Measurements from ENCODE around the gene ZBTB39.
"Not testable (repeated sequence)": the region's sequence is repeated elsewhere in the genome, so short reads cannot be mapped to it uniquely, and the experiment has no call there.

Gene ZBTB39

GRCh38 chr12:57005980-57006808 is at the start of gene ZBTB39:
Gene ZBTB39 (minus strand): TSS chr12:57006546. CDS start chr12:57004917, 1,629 bp downstream.
- H3K4me3 Mint-ChIP-seq: peak within 1 kb of the TSS; percentile 92
- peaks cover 32% of the 10 kb centered on the region for H3K36me3 Mint-ChIP-seq (ENCODE audit: low read depth)
- H3K9me3 Mint-ChIP-seq: no peaks in the 10 kb centered on the region
- DNase-seq (ENCODE audit: low spot score): peak; percentile 70
- peaks cover 47% of the 10 kb centered on the region for H3K4me1 Mint-ChIP-seq (ENCODE audit: low read depth)
- H3K27ac Mint-ChIP-seq: peak within 1 kb of the TSS; percentile 91
- H3K27me3 Mint-ChIP-seq (ENCODE audit: low read depth): no peaks in the 10 kb centered on the region

- DNase-seq (ENCODE audit: low spot score): no peak
- Mint-ChIP-seq H3K4me1 (ENCODE audit: low read depth) (peaks cover 4% of the 10 kb centered on the region), H3K36me3 (ENCODE audit: low read depth) (peaks cover 62% of the 10 kb centered on the region), H3K4me3 (no peak overlapping the region), H3K27me3 (ENCODE audit: low read depth) (no peaks in the 10 kb centered on the region), H3K27ac (no peak overlapping the region), H3K9me3 (no peaks in the 10 kb centered on the region)
These were observed 49.5 kb upstream of the ZBTB39 start for GRCh38 chr12:57055824-57056223.

- H3K36me3 Mint-ChIP-seq (ENCODE audit: low read depth): peaks cover 47% of the 10 kb centered on the region
- not testable (repeated sequence) for H3K27ac Mint-ChIP-seq; H3K27me3 Mint-ChIP-seq (ENCODE audit: low read depth); H3K4me3 Mint-ChIP-seq; H3K4me1 Mint-ChIP-seq (ENCODE audit: low read depth); DNase-seq (ENCODE audit: low spot score); H3K9me3 Mint-ChIP-seq
These were observed 47.6 kb upstream of the ZBTB39 start for GRCh38 chr12:57053901-57054300.

GRCh38 chr12:57053146-57053545 is 46.8 kb upstream of the ZBTB39 start:
- H3K27me3 Mint-ChIP-seq (ENCODE audit: low read depth); H3K4me3 Mint-ChIP-seq; H3K4me1 Mint-ChIP-seq (ENCODE audit: low read depth); H3K27ac Mint-ChIP-seq; H3K9me3 Mint-ChIP-seq; DNase-seq (ENCODE audit: low spot score): not testable (repeated sequence)
- peaks cover 39% of the 10 kb centered on the region for H3K36me3 Mint-ChIP-seq (ENCODE audit: low read depth)

- Mint-ChIP-seq H3K9me3 (no peaks in the 10 kb centered on the region), H3K27ac (no peak overlapping the region), H3K27me3 (ENCODE audit: low read depth) (no peaks in the 10 kb centered on the region), H3K4me3 (no peak overlapping the region), H3K4me1 (ENCODE audit: low read depth) (peaks cover 24% of the 10 kb centered on the region), H3K36me3 (ENCODE audit: low read depth) (peaks cover 21% of the 10 kb centered on the region)
- DNase-seq (ENCODE audit: low spot score): no peak
These were observed 44.7 kb upstream of the ZBTB39 start for GRCh38 chr12:57051011-57051410.

- no peak within 1 kb of the TSS for H3K4me3 Mint-ChIP-seq
- no peak for DNase-seq (ENCODE audit: low spot score)
- no peaks in the 10 kb centered on the region for H3K9me3 Mint-ChIP-seq
- H3K4me1 Mint-ChIP-seq (ENCODE audit: low read depth): peaks cover 31% of the 10 kb centered on the region
- peaks cover 17% of the 10 kb centered on the region for H3K36me3 Mint-ChIP-seq (ENCODE audit: low read depth)
- no peak within 1 kb of the TSS for H3K27ac Mint-ChIP-seq
- H3K27me3 Mint-ChIP-seq (ENCODE audit: low read depth): no peaks in the 10 kb centered on the region
These were observed 43.5 kb upstream of the ZBTB39 start, which contains the start of gene MYO1A for GRCh38 chr12:57049890-57050289. Gene MYO1A (minus strand): TSS chr12:57050129. CDS start chr12:57048323, 1,806 bp downstream.

GRCh38 chr12:57049119-57049446 is 42.7 kb upstream of the ZBTB39 start:
- H3K9me3 Mint-ChIP-seq: no peaks in the 10 kb centered on the region
- H3K4me3 Mint-ChIP-seq: no peak overlapping the region
- H3K4me1 Mint-ChIP-seq (ENCODE audit: low read depth): peaks cover 31% of the 10 kb centered on the region
- H3K27me3 Mint-ChIP-seq (ENCODE audit: low read depth): no peaks in the 10 kb centered on the region
- H3K27ac Mint-ChIP-seq: no peak overlapping the region
- DNase-seq (ENCODE audit: low spot score): no peak
- peaks cover 14% of the 10 kb centered on the region for H3K36me3 Mint-ChIP-seq (ENCODE audit: low read depth)

- Mint-ChIP-seq H3K36me3 (ENCODE audit: low read depth) (peaks cover 9% of the 10 kb centered on the region), H3K4me3 (no peak overlapping the region), H3K27ac (peak overlapping the region; percentile 10), H3K27me3 (ENCODE audit: low read depth) (no peaks in the 10 kb centered on the region), H3K9me3 (no peaks in the 10 kb centered on the region), H3K4me1 (ENCODE audit: low read depth) (peaks cover 31% of the 10 kb centered on the region)
- no peak for DNase-seq (ENCODE audit: low spot score)
These were observed 42.2 kb upstream of the ZBTB39 start for GRCh38 chr12:57048423-57049118.

- Mint-ChIP-seq H3K27me3 (ENCODE audit: low read depth) (no peaks in the 10 kb centered on the region), H3K27ac (peak overlapping the region; percentile 66), H3K9me3 (no peaks in the 10 kb centered on the region), H3K36me3 (ENCODE audit: low read depth) (peaks cover 3% of the 10 kb centered on the region), H3K4me3 (peak overlapping the region; percentile 21), H3K4me1 (ENCODE audit: low read depth) (peaks cover 31% of the 10 kb centered on the region)
- DNase-seq (ENCODE audit: low spot score): no peak
These were observed 41.6 kb upstream of the ZBTB39 start for GRCh38 chr12:57047981-57048380.

GRCh38 chr12:57046947-57047890 is 40.9 kb upstream of the ZBTB39 start:
- H3K4me1 Mint-ChIP-seq (ENCODE audit: low read depth): peaks cover 30% of the 10 kb centered on the region
- peak overlapping the region; percentile 66 for H3K27ac Mint-ChIP-seq
- no peaks in the 10 kb centered on the region for H3K36me3 Mint-ChIP-seq (ENCODE audit: low read depth)
- peak overlapping the region; percentile 21 for H3K4me3 Mint-ChIP-seq
- DNase-seq (ENCODE audit: low spot score): peak; percentile 74
- no peaks in the 10 kb centered on the region for H3K9me3 Mint-ChIP-seq
- H3K27me3 Mint-ChIP-seq (ENCODE audit: low read depth): no peaks in the 10 kb centered on the region

- H3K4me1 Mint-ChIP-seq (ENCODE audit: low read depth): peaks cover 30% of the 10 kb centered on the region
- no peak overlapping the region for H3K4me3 Mint-ChIP-seq
- no peak overlapping the region for H3K27ac Mint-ChIP-seq
- H3K9me3 Mint-ChIP-seq: no peaks in the 10 kb centered on the region
- H3K27me3 Mint-ChIP-seq (ENCODE audit: low read depth): no peaks in the 10 kb centered on the region
- no peak for DNase-seq (ENCODE audit: low spot score)
- no peaks in the 10 kb centered on the region for H3K36me3 Mint-ChIP-seq (ENCODE audit: low read depth)
These were observed 39.9 kb upstream of the ZBTB39 start for GRCh38 chr12:57046086-57046791.

- Mint-ChIP-seq H3K27ac (no peak overlapping the region), H3K27me3 (ENCODE audit: low read depth) (no peaks in the 10 kb centered on the region)
These were observed 38.5 kb upstream of the ZBTB39 start for GRCh38 chr12:57044889-57045288.

GRCh38 chr12:57044468-57044867 is 38.1 kb upstream of the ZBTB39 start:
- Mint-ChIP-seq H3K9me3 (no peaks in the 10 kb centered on the region), H3K4me1 (ENCODE audit: low read depth) (peaks cover 29% of the 10 kb centered on the region), H3K27ac (no peak overlapping the region), H3K27me3 (ENCODE audit: low read depth) (no peaks in the 10 kb centered on the region), H3K4me3 (no peak overlapping the region), H3K36me3 (ENCODE audit: low read depth) (no peaks in the 10 kb centered on the region)
- no peak for DNase-seq (ENCODE audit: low spot score)

More at GRCh38 chr12:57044889-57045288, 38.5 kb upstream of the ZBTB39 start:
- Mint-ChIP-seq H3K4me1 (ENCODE audit: low read depth) (peaks cover 30% of the 10 kb centered on the region), H3K36me3 (ENCODE audit: low read depth) (no peaks in the 10 kb centered on the region), H3K9me3 (no peaks in the 10 kb centered on the region), H3K4me3 (no peak overlapping the region)
- DNase-seq (ENCODE audit: low spot score): no peak
